OCI-LY1 (cell line): ENCODE results near the gene MKI67.
A peak's percentile ranks its signal among the peaks of the same experiment; 100 is the strongest.

Experiments used
- H2AFZ ChIP-seq: fragments of 200-600 bp; sonication (generic), shearing (Covaris generic); 2 replicates; pipeline ENCODE4 v1.6.0; 2014; ENCODE audit warnings: antibody characterized with exemption, mild to moderate bottlenecking, low read length
- H3F3A ChIP-seq: fragments of 200-600 bp; sonication (generic), shearing (Covaris generic); 2 replicates; pipeline ENCODE4 v1.6.0; 2014; ENCODE audit warnings: mild to moderate bottlenecking, antibody characterized with exemption, low read length, moderate library complexity; ENCODE audit not compliant: insufficient read depth
- H3K27ac ChIP-seq: fragments of 200-600 bp; sonication (generic); 2 replicates; pipeline ENCODE4 v1.5.1; 2014; ENCODE audit warnings: low read length, mixed run types, mild to moderate bottlenecking, low read depth; ENCODE audit not compliant: poor library complexity, severe bottlenecking
- H3K27me3 ChIP-seq: fragments of 200-600 bp; sonication (generic); 2 replicates; pipeline ENCODE4 v1.6.0; 2014; ENCODE audit warnings: antibody characterized with exemption, mild to moderate bottlenecking, low read length, moderate library complexity; ENCODE audit not compliant: insufficient read depth
- H3K36me3 ChIP-seq: fragments of 200-600 bp; sonication (generic); 2 replicates; pipeline ENCODE4 v1.6.1; 2014; ENCODE audit warnings: mild to moderate bottlenecking, antibody characterized with exemption, low read length, moderate library complexity, mixed read lengths; ENCODE audit not compliant: insufficient read depth
- H3K4me1 ChIP-seq: fragments of 200-600 bp; sonication (generic); 2 replicates; pipeline ENCODE4 v1.5.1; 2014; ENCODE audit warnings: mild to moderate bottlenecking, low read length, moderate library complexity; ENCODE audit not compliant: insufficient read depth, severe bottlenecking
- H3K4me2 ChIP-seq: fragments of 200-600 bp; sonication (generic), shearing (Covaris generic); 2 replicates; pipeline ENCODE4 v1.6.1; 2014; ENCODE audit warnings: low read length
- H3K4me3 ChIP-seq: fragments of 200-600 bp; sonication (generic); 2 replicates; pipeline ENCODE4 v1.5.1; 2014; ENCODE audit warnings: low read length, low read depth, mild to moderate bottlenecking, mixed read lengths; ENCODE audit not compliant: poor library complexity, severe bottlenecking
- H3K79me2 ChIP-seq: fragments of 200-600 bp; shearing (Covaris generic); 2 replicates; pipeline ENCODE4 v1.6.1; 2016; ENCODE audit warnings: mixed run types, low read length, mixed read lengths; ENCODE audit not compliant: insufficient read depth
- H3K9ac ChIP-seq: fragments of 200-600 bp; sonication (generic), shearing (Covaris generic); 2 replicates; pipeline ENCODE4 v1.6.1; 2014; ENCODE audit warnings: mild to moderate bottlenecking, low read length, mixed read lengths
- H3K9me2 ChIP-seq: fragments of 200-600 bp; sonication (generic), shearing (Covaris generic); 2 replicates; pipeline ENCODE4 v1.6.1; 2014; ENCODE audit warnings: low read depth, mild to moderate bottlenecking, low read length, mixed read lengths
- H3K9me3 ChIP-seq: fragments of 200-600 bp; shearing (Covaris generic); 2 replicates; pipeline ENCODE4 v1.6.1; 2014; ENCODE audit warnings: low read length, mixed read lengths
- H4K20me1 ChIP-seq: fragments of 200-600 bp; sonication (generic), shearing (Covaris generic); 2 replicates; pipeline ENCODE4 v1.6.0; 2016; ENCODE audit warnings: mild to moderate bottlenecking, low read length; ENCODE audit not compliant: insufficient read depth
- EZH2 ChIP-seq: fragments of 200-600 bp; sonication (generic), shearing (Covaris generic); IDR thresholded peaks from 2 replicates; pipeline ENCODE4 v1.8.0; 2017; ENCODE audit warnings: borderline replicate concordance, mixed run types, mild to moderate bottlenecking, antibody characterized with exemption, low read length, moderate library complexity, mixed read lengths
- TF ChIP-seq, protein P1 (sequence below): fragments of 200-600 bp; sonication (generic), shearing (Covaris generic); IDR thresholded peaks from 2 replicates; pipeline ENCODE4 v1.5.1; 2017; ENCODE audit warnings: mild to moderate bottlenecking, antibody characterized with exemption, low read length, moderate library complexity, mixed read lengths

MKI67 gene

DNA sequence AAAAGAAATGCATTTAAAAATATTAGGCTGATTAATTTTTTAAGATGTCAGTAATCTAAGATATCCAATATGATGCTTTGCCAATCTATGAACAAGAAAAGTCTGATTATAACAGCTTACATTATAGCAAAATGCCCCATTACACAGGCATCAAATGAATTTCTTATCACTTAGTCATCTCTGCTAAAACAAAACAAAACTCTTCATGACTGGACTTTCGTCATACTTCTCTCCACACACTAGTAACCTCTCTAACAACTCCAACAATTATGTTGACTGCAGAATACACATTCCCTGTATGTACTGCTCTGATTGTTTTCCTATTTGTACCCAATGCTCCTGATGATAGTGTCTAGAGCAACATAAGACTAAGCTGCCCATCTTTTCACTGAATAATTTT, 3.8 kb upstream of the MKI67 start:
- Histone ChIP-seq H3K27me3 (no peaks in the 10 kb centered on the region), H3K36me3 (peaks cover 10% of the 10 kb centered on the region; the same call in 1 of the 2 replicates), H3K9me2 (no peaks in the 10 kb centered on the region), H3K4me3 (no peak overlapping the region), H3K4me2 (no peak overlapping the region), H3K9ac (no peak overlapping the region), H3F3A (no peaks in the 10 kb centered on the region), H3K4me1 (peaks cover 8% of the 10 kb centered on the region), H2AFZ (no peak overlapping the region), H3K79me2 (peaks cover 10% of the 10 kb centered on the region), H4K20me1 (no peaks in the 10 kb centered on the region), H3K27ac (no peak overlapping the region), H3K9me3 (no peaks in the 10 kb centered on the region)
- no peak for TF ChIP-seq EZH2
- TF ChIP-seq, protein P1, sequence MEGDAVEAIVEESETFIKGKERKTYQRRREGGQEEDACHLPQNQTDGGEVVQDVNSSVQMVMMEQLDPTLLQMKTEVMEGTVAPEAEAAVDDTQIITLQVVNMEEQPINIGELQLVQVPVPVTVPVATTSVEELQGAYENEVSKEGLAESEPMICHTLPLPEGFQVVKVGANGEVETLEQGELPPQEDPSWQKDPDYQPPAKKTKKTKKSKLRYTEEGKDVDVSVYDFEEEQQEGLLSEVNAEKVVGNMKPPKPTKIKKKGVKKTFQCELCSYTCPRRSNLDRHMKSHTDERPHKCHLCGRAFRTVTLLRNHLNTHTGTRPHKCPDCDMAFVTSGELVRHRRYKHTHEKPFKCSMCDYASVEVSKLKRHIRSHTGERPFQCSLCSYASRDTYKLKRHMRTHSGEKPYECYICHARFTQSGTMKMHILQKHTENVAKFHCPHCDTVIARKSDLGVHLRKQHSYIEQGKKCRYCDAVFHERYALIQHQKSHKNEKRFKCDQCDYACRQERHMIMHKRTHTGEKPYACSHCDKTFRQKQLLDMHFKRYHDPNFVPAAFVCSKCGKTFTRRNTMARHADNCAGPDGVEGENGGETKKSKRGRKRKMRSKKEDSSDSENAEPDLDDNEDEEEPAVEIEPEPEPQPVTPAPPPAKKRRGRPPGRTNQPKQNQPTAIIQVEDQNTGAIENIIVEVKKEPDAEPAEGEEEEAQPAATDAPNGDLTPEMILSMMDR, result no peak

DNA sequence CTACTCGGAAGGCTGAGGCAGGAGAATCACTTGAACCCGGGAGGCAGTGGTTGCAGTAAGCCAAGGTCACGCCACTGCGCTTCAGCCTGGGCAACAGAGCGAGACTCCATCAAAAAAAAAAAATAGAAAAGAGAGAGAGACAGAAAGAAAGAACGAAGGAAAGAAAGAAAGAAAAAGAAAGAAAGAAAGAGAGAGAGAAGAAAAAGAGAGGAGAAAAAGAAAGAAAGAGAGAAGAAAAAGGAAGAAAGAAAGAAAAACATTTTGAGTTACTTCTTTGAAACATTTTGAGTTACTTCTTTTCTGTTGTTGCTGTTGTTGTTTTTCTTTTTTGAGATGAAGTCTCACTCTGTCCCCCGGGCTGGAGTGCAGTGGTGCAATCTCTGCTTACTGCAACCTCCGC, 2.4 kb upstream of the MKI67 start:
- Histone ChIP-seq H3K4me2 (no peak overlapping the region), H3K27ac (no peak overlapping the region), H3K4me3 (no peak overlapping the region), H3K9me3 (no peaks in the 10 kb centered on the region), H3K79me2 (peaks cover 25% of the 10 kb centered on the region), H3F3A (no peaks in the 10 kb centered on the region), H3K4me1 (peaks cover 22% of the 10 kb centered on the region), H3K9ac (no peak overlapping the region), H3K9me2 (no peaks in the 10 kb centered on the region), H2AFZ (no peak overlapping the region), H3K27me3 (no peaks in the 10 kb centered on the region), H4K20me1 (no peaks in the 10 kb centered on the region), H3K36me3 (peaks cover 25% of the 10 kb centered on the region)
- no peak for TF ChIP-seq EZH2
- TF ChIP-seq, protein P1, result no peak

DNA sequence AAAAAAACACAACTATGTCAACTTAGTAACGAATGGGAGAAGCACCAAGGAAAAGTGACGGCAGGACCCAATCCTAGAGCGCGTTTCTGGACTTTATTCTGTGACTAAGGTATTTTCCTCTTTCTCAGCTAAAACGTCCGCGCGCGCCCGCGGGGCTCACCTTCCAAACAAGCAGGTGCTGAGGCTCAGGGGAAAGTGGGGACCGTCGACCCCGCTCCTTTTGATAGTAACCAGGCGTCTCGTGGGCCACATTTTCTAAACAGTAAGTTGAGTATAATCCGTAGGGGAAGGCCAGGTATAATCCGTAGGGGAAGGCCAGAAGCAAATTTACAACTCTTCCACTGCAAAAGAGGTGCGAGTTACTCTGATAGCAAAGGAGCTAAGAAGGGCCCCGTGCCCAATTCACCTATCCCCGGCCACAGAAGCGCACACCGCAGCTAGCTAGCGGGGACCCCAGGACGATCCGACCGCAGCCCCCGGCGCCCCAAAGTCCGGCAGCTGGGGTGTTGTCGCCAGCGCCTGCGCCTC, 743 bp downstream of the MKI67 start:
- no peak for TF ChIP-seq EZH2
- TF ChIP-seq, protein P1, result no peak
- peak overlapping the region; percentile 100 for H3K4me3 ChIP-seq
- peaks cover 52% of the 10 kb centered on the region for H3K36me3 ChIP-seq
- H3K27me3 ChIP-seq, result no peaks in the 10 kb centered on the region
- no peaks in the 10 kb centered on the region for H4K20me1 ChIP-seq
- H3F3A ChIP-seq, result no peaks in the 10 kb centered on the region
- H3K4me2 ChIP-seq, result peak overlapping the region; percentile 90
- H3K27ac ChIP-seq, result peak overlapping the region; percentile 64
- H3K9me2 ChIP-seq, result no peaks in the 10 kb centered on the region
- peaks cover 31% of the 10 kb centered on the region for H3K4me1 ChIP-seq
- no peaks in the 10 kb centered on the region for H3K9me3 ChIP-seq
- H2AFZ ChIP-seq, result no peak overlapping the region
- peak overlapping the region; percentile 97 for H3K9ac ChIP-seq
- H3K79me2 ChIP-seq, result peaks cover 53% of the 10 kb centered on the region
